Measurements from ENCODE around the gene PEAK1.

- TF ChIP-seq, protein P1, sequence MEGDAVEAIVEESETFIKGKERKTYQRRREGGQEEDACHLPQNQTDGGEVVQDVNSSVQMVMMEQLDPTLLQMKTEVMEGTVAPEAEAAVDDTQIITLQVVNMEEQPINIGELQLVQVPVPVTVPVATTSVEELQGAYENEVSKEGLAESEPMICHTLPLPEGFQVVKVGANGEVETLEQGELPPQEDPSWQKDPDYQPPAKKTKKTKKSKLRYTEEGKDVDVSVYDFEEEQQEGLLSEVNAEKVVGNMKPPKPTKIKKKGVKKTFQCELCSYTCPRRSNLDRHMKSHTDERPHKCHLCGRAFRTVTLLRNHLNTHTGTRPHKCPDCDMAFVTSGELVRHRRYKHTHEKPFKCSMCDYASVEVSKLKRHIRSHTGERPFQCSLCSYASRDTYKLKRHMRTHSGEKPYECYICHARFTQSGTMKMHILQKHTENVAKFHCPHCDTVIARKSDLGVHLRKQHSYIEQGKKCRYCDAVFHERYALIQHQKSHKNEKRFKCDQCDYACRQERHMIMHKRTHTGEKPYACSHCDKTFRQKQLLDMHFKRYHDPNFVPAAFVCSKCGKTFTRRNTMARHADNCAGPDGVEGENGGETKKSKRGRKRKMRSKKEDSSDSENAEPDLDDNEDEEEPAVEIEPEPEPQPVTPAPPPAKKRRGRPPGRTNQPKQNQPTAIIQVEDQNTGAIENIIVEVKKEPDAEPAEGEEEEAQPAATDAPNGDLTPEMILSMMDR (IDR thresholded peaks at IDR 0.05; ENCODE audit: insufficient read depth, low read length, poor library complexity, severe bottlenecking): no peak
- no peak for TF ChIP-seq EZH2phosphoT487 (conservative IDR thresholded peaks at IDR 0.05; ENCODE audit: low read length)
Measured at GRCh38 chr15:77356305-77356704, 63.6 kb downstream of the PEAK1 start.

Measured in SU-DHL-6 (cell line).